Thyroid gland (tissue), 4 donors: ENCODE data around the gene PAK2. TPM values are rescaled to one million over a fixed set of nuclear protein-coding genes. Genes with fewer than 3 reads are reported as not detected.
"Not testable (repeated sequence)": the region's sequence is repeated elsewhere in the genome, so short reads cannot be mapped to it uniquely, and the experiment has no call there.

Experiments used
- DNase-seq, 2 donors: peaks; one replicate each; pipeline ENCODE4 v3.0.0-alpha.2; 2019
- H3K27ac ChIP-seq, 3 donors: fragments of 200-600 bp; sonication (generic); 1 replicate in 2 of 3; 2 replicates in 1 of 3; pipeline ENCODE4 v1.5.1; 2016 to 2019; ENCODE audit warnings: mild to moderate bottlenecking in 1 of 3, moderate library complexity in 1 of 3
- H3K27me3 ChIP-seq: fragments of 200-600 bp; sonication (generic); one replicate; pipeline ENCODE4 v1.5.1; 2019
- H3K36me3 ChIP-seq, 2 donors: fragments of 200-600 bp; sonication (generic); one replicate each; pipeline ENCODE4 v1.5.1; 2016 to 2019
- H3K4me1 ChIP-seq, 2 donors: fragments of 200-600 bp; sonication (generic); one replicate each; pipeline ENCODE4 v1.5.1; 2017 to 2019
- H3K4me3 ChIP-seq, 3 donors: fragments of 200-600 bp; sonication (generic); replicated peaks in 1 of 3; 1 replicate in 2 of 3; 2 replicates in 1 of 3; pipeline ENCODE4 v1.5.1; 2016; ENCODE audit warnings: mild to moderate bottlenecking in 1 of 3
- H3K9me3 ChIP-seq: fragments of 200-600 bp; sonication (generic); one replicate; pipeline ENCODE4 v1.5.1; 2017
- CTCF ChIP-seq, 6 experiments: fragments of 200-600 bp in 3 of 6; fragments of 450-650 bp in 3 of 6; sonication (generic) in 3 of 6; IDR thresholded peaks; one replicate each; pipeline ENCODE4 v1.5.1; 2016 to 2019; ENCODE audit warnings: antibody characterized with exemption in 6 of 6, mild to moderate bottlenecking in 2 of 6, inconsistent platforms in 1 of 6, moderate library complexity in 1 of 6
- POLR2A ChIP-seq, 2 donors: fragments of 450-650 bp; IDR thresholded peaks; one replicate each; pipeline ENCODE4 v1.6.1; 2017; ENCODE audit warnings: antibody characterized with exemption in 2 of 2, mild to moderate bottlenecking in 2 of 2, moderate library complexity in 1 of 2
- WGBS, 2 donors: methylation state at CpG; one replicate each; pipeline ENCODE4 v1.1.5; 2017; 5-methylcytosine and 5-hydroxymethylcytosine counted together
- intact Hi-C: fragments of 100-400 bp; cut with DNase I; formaldehyde crosslinking; loops from one replicate; pipeline ENCODE4 v1.15.1; 2023
- total RNA-seq, 4 donors: library from RNA; depleted of rRNA; stranded (reverse); fragments of >200 nt; gene quantifications; one replicate each; pipeline ENCODE4 v1.2.3, GENCODE V29; 2016

Gene PAK2
- total RNA-seq, 4 donors from 2014 or later, result 29.9 to 43.8 (median 39.0) TPM

- H3K4me1 ChIP-seq, result peaks cover 12 to 13% of the 10 kb centered on the region in 2 donors
- 31 to 34% methylated on average over 11 to 12 of the region's 64 CpGs for WGBS, 2 donors
- no peak for TF ChIP-seq POLR2A (IDR thresholded peaks at IDR 0.05)
- peak in 1 of 6 experiments; percentile 9 for TF ChIP-seq CTCF (IDR thresholded peaks at IDR 0.05)
These were observed 26.9 kb upstream of the PAK2 start for GRCh38 chr3:196712514-196713413.

GRCh38 chr3:196717162-196717561, 22.5 kb upstream of the PAK2 start:
- H3K36me3 ChIP-seq, H3K27ac ChIP-seq, H3K27me3 ChIP-seq, DNase-seq, H3K4me3 ChIP-seq, H3K4me1 ChIP-seq, intact Hi-C loops, H3K9me3 ChIP-seq: not testable (repeated sequence)
- whole genome bisulfite sequencing, 2 donors, result 92 to 93% methylated on average over 3 of the region's 3 CpGs

More at GRCh38 chr3:196712514-196713413, 26.9 kb upstream of the PAK2 start:
- intact Hi-C loops, result no loop called here
- DNase-seq, result peak; percentile 66 to 72
- Histone ChIP-seq H3K9me3 (no peaks in the 10 kb centered on the region), H3K27me3 (no peaks in the 10 kb centered on the region), H3K4me3 (peak overlapping the region; percentile 55 to 83 (median 76)), H3K36me3 (no peaks in the 10 kb centered on the region), H3K27ac (peak overlapping the region; percentile 83 to 88 (median 84))

- Histone ChIP-seq H3K36me3 (no peaks in the 10 kb centered on the region), H3K27ac (no peak overlapping the region), H3K4me3 (no peak overlapping the region), H3K9me3 (no peaks in the 10 kb centered on the region), H3K27me3 (no peaks in the 10 kb centered on the region), H3K4me1 (no peaks in the 10 kb centered on the region)
- no peak for DNase-seq
- intact Hi-C loops, result no loop called here
- no peak for TF ChIP-seq POLR2A (IDR thresholded peaks at IDR 0.05)
- no peak for TF ChIP-seq CTCF (IDR thresholded peaks at IDR 0.05)
- 97 to 98% methylated on average over 2 of the region's 2 CpGs for WGBS, 2 donors
These were observed 18.6 kb upstream of the PAK2 start for GRCh38 chr3:196721097-196721496.

GRCh38 chr3:196726788-196727675, 12.6 kb upstream of the PAK2 start:
- no peak for DNase-seq
- Histone ChIP-seq H3K4me3 (no peak overlapping the region), H3K9me3 (no peaks in the 10 kb centered on the region), H3K27ac (no peak overlapping the region), H3K27me3 (no peaks in the 10 kb centered on the region), H3K4me1 (no peaks in the 10 kb centered on the region), H3K36me3 (no peaks in the 10 kb centered on the region)
- intact Hi-C loops, result no loop called here
- TF ChIP-seq POLR2A (IDR thresholded peaks at IDR 0.05) (no peak), CTCF (IDR thresholded peaks at IDR 0.05) (no peak)
- WGBS, 2 donors, result 86 to 89% methylated on average over 7 of the region's 7 CpGs

GRCh38 chr3:196735751-196736150, 3.9 kb upstream of the PAK2 start:
- no peak for DNase-seq
- H3K27ac ChIP-seq, result no peak overlapping the region
- WGBS, 2 donors, result 95% methylated on average over 3 of the region's 3 CpGs
- TF ChIP-seq POLR2A (IDR thresholded peaks at IDR 0.05) (no peak), CTCF (IDR thresholded peaks at IDR 0.05) (no peak)
- no peak overlapping the region for H3K4me3 ChIP-seq
- intact Hi-C loops, result no loop called here
- no peaks in the 10 kb centered on the region for H3K27me3 ChIP-seq
- no peaks in the 10 kb centered on the region for H3K36me3 ChIP-seq
- H3K9me3 ChIP-seq, result no peaks in the 10 kb centered on the region
- H3K4me1 ChIP-seq, result peaks cover 0 to 5% of the 10 kb centered on the region in 2 donors
